Measurements from ENCODE around the gene PPP2R5E. TPM values are rescaled to one million over a fixed set of nuclear protein-coding genes. Genes with fewer than 3 reads are reported as not detected.
A peak's percentile ranks its signal among the peaks of the same experiment; 100 is the strongest.

Gene PPP2R5E
- total RNA-seq, 1 donor from 2014 or later, result 55.3 TPM

- no peak overlapping the region for H3K4me3 Mint-ChIP-seq (ENCODE audit: low read depth)
- H3K27me3 Mint-ChIP-seq, result no peaks in the 10 kb centered on the region
- H3K9me3 Mint-ChIP-seq (ENCODE audit: low read depth), result no peaks in the 10 kb centered on the region
- H3K4me1 Mint-ChIP-seq (ENCODE audit: low read depth), result peaks cover 15% of the 10 kb centered on the region
- no peak for TF ChIP-seq CTCF (IDR thresholded peaks at IDR 0.05; ENCODE audit: unreplicated experiment)
- peak overlapping the region; percentile 17 for H3K27ac Mint-ChIP-seq
- peaks cover 8% of the 10 kb centered on the region for H3K36me3 Mint-ChIP-seq (ENCODE audit: insufficient read depth)
- DNase-seq (ENCODE audit: low spot score, unreplicated experiment), result no peak
These were observed 88.1 kb downstream of the PPP2R5E start for GRCh38 chr14:63454863-63455622.

GRCh38 chr14:63454436-63454835 is 88.7 kb downstream of the PPP2R5E start:
- H3K36me3 Mint-ChIP-seq (ENCODE audit: insufficient read depth), result peaks cover 9% of the 10 kb centered on the region
- H3K4me3 Mint-ChIP-seq (ENCODE audit: low read depth), result no peak overlapping the region
- no peak for TF ChIP-seq CTCF (IDR thresholded peaks at IDR 0.05; ENCODE audit: unreplicated experiment)
- no peaks in the 10 kb centered on the region for H3K9me3 Mint-ChIP-seq (ENCODE audit: low read depth)
- peak overlapping the region; percentile 17 for H3K27ac Mint-ChIP-seq
- peaks cover 15% of the 10 kb centered on the region for H3K4me1 Mint-ChIP-seq (ENCODE audit: low read depth)
- no peak for DNase-seq (ENCODE audit: low spot score, unreplicated experiment)
- H3K27me3 Mint-ChIP-seq, result no peaks in the 10 kb centered on the region

GRCh38 chr14:63453443-63453936 is 89.7 kb downstream of the PPP2R5E start:
- Mint-ChIP-seq H3K9me3 (ENCODE audit: low read depth) (no peaks in the 10 kb centered on the region), H3K36me3 (ENCODE audit: insufficient read depth) (peaks cover 12% of the 10 kb centered on the region), H3K27ac (no peak overlapping the region), H3K4me1 (ENCODE audit: low read depth) (peaks cover 15% of the 10 kb centered on the region), H3K27me3 (no peaks in the 10 kb centered on the region), H3K4me3 (ENCODE audit: low read depth) (no peak overlapping the region)
- no peak for DNase-seq (ENCODE audit: low spot score, unreplicated experiment)
- TF ChIP-seq CTCF (IDR thresholded peaks at IDR 0.05; ENCODE audit: unreplicated experiment), result no peak

- no peaks in the 10 kb centered on the region for H3K9me3 Mint-ChIP-seq (ENCODE audit: low read depth)
- peaks cover 12% of the 10 kb centered on the region for H3K36me3 Mint-ChIP-seq (ENCODE audit: insufficient read depth)
- no peaks in the 10 kb centered on the region for H3K27me3 Mint-ChIP-seq
- peak overlapping the region; percentile 11 for H3K27ac Mint-ChIP-seq
- no peak for TF ChIP-seq CTCF (IDR thresholded peaks at IDR 0.05; ENCODE audit: unreplicated experiment)
- peaks cover 10% of the 10 kb centered on the region for H3K4me1 Mint-ChIP-seq (ENCODE audit: low read depth)
- no peak for DNase-seq (ENCODE audit: low spot score, unreplicated experiment)
- no peak overlapping the region for H3K4me3 Mint-ChIP-seq (ENCODE audit: low read depth)
These were observed 90.4 kb downstream of the PPP2R5E start for GRCh38 chr14:63452796-63453195.

- Mint-ChIP-seq H3K36me3 (ENCODE audit: insufficient read depth) (peaks cover 20% of the 10 kb centered on the region), H3K9me3 (ENCODE audit: low read depth) (no peaks in the 10 kb centered on the region), H3K27me3 (no peaks in the 10 kb centered on the region), H3K27ac (peak overlapping the region; percentile 12), H3K4me1 (ENCODE audit: low read depth) (peaks cover 2% of the 10 kb centered on the region), H3K4me3 (ENCODE audit: low read depth) (no peak overlapping the region)
- DNase-seq (ENCODE audit: low spot score, unreplicated experiment), result no peak
- no peak for TF ChIP-seq CTCF (IDR thresholded peaks at IDR 0.05; ENCODE audit: unreplicated experiment)
These were observed 94.3 kb downstream of the PPP2R5E start for GRCh38 chr14:63448841-63449240.

Data from progenitor cell of endocrine pancreas (in vitro differentiated cells).